HepG2 (cell line): ENCODE results near the gene CLCN2. TPM values are rescaled to one million over a fixed set of nuclear protein-coding genes. Genes with fewer than 3 reads are reported as not detected.

ENCODE experiments used
- BRD4 ChIP-seq: sonication (generic); formaldehyde crosslinking; IDR thresholded peaks from 2 replicates; pipeline ENCODE4 v1.4.0; 2020; ENCODE audit warnings: missing genetic modification reagents
- ETV5 ChIP-seq: IDR thresholded peaks from 2 replicates; pipeline ENCODE4 v1.6.1; 2018; ENCODE audit warnings: missing biosample characterization, missing genetic modification reagents, inconsistent platforms, borderline replicate concordance
- FOXA3 ChIP-seq: IDR thresholded peaks from 2 replicates; pipeline ENCODE4 v1.6.1; 2016; ENCODE audit warnings: missing genetic modification reagents, missing compliant biosample characterization
- FOXO4 ChIP-seq: sonication (generic); formaldehyde crosslinking; conservative IDR thresholded peaks from 2 replicates; pipeline ENCODE4 v1.8.1; 2023; ENCODE audit warnings: missing genetic modification reagents
- HOXA7 ChIP-seq: sonication (generic); formaldehyde crosslinking; IDR thresholded peaks from 2 replicates; pipeline ENCODE4 v1.8.1; 2022; ENCODE audit warnings: mild to moderate bottlenecking, missing genetic modification reagents, moderate library complexity
- KLF16 ChIP-seq, 2 experiments: sonication (generic) in 1 of 2; formaldehyde crosslinking in 1 of 2; IDR thresholded peaks; 2 replicates each; pipeline versions ENCODE4 v1.6.1 to v1.8.0; 2016 to 2023; ENCODE audit warnings: missing genetic modification reagents in 2 of 2, missing compliant biosample characterization in 1 of 2
- LCORL ChIP-seq, 2 experiments: fragments of 450-650 bp in 1 of 2; sonication (generic) in 1 of 2; formaldehyde crosslinking in 1 of 2; IDR thresholded peaks; 2 replicates each; pipeline versions ENCODE4 v1.5.0 to v1.6.1; 2017 to 2020; ENCODE audit warnings: antibody characterized with exemption in 1 of 2, missing genetic modification reagents in 1 of 2
- NAIF1 ChIP-seq: sonication (generic); formaldehyde crosslinking; IDR thresholded peaks from 2 replicates; pipeline ENCODE4 v1.5.0; 2020; ENCODE audit warnings: mild to moderate bottlenecking, missing genetic modification reagents, borderline replicate concordance
- NONO ChIP-seq, 2 experiments: fragments of 450-650 bp in 1 of 2; sonication (generic) in 1 of 2; formaldehyde crosslinking in 1 of 2; IDR thresholded peaks in 1 of 2; conservative IDR thresholded peaks in 1 of 2; 2 replicates each; pipeline versions ENCODE4 v1.6.1 to v1.8.0; 2017 to 2022; ENCODE audit warnings: mild to moderate bottlenecking in 1 of 2, missing genetic modification reagents in 1 of 2, moderate library complexity in 1 of 2
- PTBP1 ChIP-seq: fragments of 200-400 bp; formaldehyde crosslinking; IDR thresholded peaks from 2 replicates; pipeline ENCODE4 v1.6.1; 2018; ENCODE audit warnings: low read length, low read depth; ENCODE audit not compliant: poor library complexity, severe bottlenecking
- SALL2 ChIP-seq: sonication (generic); formaldehyde crosslinking; IDR thresholded peaks from 2 replicates; pipeline ENCODE4 v1.8.1; 2023; ENCODE audit warnings: mild to moderate bottlenecking, missing genetic modification reagents, inconsistent platforms
- TIGD3 ChIP-seq: sonication (generic); formaldehyde crosslinking; IDR thresholded peaks from 2 replicates; pipeline ENCODE4 v1.5.1; 2020; ENCODE audit warnings: mild to moderate bottlenecking, missing genetic modification reagents, borderline replicate concordance
- U2AF2 ChIP-seq: fragments of 200-400 bp; formaldehyde crosslinking; IDR thresholded peaks from 2 replicates; pipeline ENCODE4 v1.6.1; 2017; ENCODE audit warnings: low read depth, mild to moderate bottlenecking, low read length
- ZNF143 ChIP-seq: sonication (generic); formaldehyde crosslinking; IDR thresholded peaks from 2 replicates; pipeline ENCODE4 v1.4.0; 2020; ENCODE audit warnings: missing genetic modification reagents
- ZNF317 ChIP-seq: sonication (generic); formaldehyde crosslinking; IDR thresholded peaks from 2 replicates; pipeline ENCODE4 v1.5.0; 2020; ENCODE audit warnings: mild to moderate bottlenecking, missing genetic modification reagents
- ZNF354B ChIP-seq: sonication (generic); formaldehyde crosslinking; IDR thresholded peaks from 2 replicates; pipeline ENCODE4 v1.8.0; 2022; ENCODE audit warnings: mild to moderate bottlenecking, missing genetic modification reagents
- ZSCAN25 ChIP-seq: sonication (generic); formaldehyde crosslinking; IDR thresholded peaks from 2 replicates; pipeline ENCODE4 v1.8.0; 2022; ENCODE audit warnings: mild to moderate bottlenecking, missing genetic modification reagents
- polyA plus RNA-seq, 8 experiments: library from polyadenylated mRNA; depleted of rRNA in 3 of 8; stranded (reverse) in 7 of 8; unstranded in 1 of 8; fragments of >200 nt; fragmentation: Illumina TruSeq in 4 of 8; extraction: Trizol in 4 of 8; gene quantifications; 2 replicates each; pipeline versions ENCODE4 v1.2.1 to v1.2.3, GENCODE V29; 2011 to 2016; ENCODE audit warnings: low read depth in 4 of 8, missing spikeins in 1 of 8, mixed read lengths in 1 of 8; ENCODE audit not compliant: insufficient read depth in 1 of 8
- total RNA-seq, 5 experiments: library from RNA; depleted of rRNA; stranded (reverse); fragments of >200 nt; fragmentation: Illumina TruSeq; extraction: Trizol; gene quantifications; 2 replicates each; pipeline ENCODE4 v1.2.3, GENCODE V29; 2016; ENCODE audit warnings: low read depth in 1 of 5
- TF ChIP-seq, protein P1 (sequence below): sonication (generic); formaldehyde crosslinking; IDR thresholded peaks from 2 replicates; pipeline ENCODE4 v1.4.0; 2020; ENCODE audit warnings: missing genetic modification reagents
- TF ChIP-seq, protein P2 (sequence below): sonication (generic); formaldehyde crosslinking; IDR thresholded peaks from 2 replicates; pipeline ENCODE4 v1.5.1; 2020; ENCODE audit warnings: mild to moderate bottlenecking, missing genetic modification reagents, moderate library complexity

CLCN2 gene
- total and polyA plus RNA-seq, 2 of the 13 experiments (the other 11 are each of a cell fraction or from before 2014, with no cell fraction given): 11.4 to 13.5 TPM

DNA sequence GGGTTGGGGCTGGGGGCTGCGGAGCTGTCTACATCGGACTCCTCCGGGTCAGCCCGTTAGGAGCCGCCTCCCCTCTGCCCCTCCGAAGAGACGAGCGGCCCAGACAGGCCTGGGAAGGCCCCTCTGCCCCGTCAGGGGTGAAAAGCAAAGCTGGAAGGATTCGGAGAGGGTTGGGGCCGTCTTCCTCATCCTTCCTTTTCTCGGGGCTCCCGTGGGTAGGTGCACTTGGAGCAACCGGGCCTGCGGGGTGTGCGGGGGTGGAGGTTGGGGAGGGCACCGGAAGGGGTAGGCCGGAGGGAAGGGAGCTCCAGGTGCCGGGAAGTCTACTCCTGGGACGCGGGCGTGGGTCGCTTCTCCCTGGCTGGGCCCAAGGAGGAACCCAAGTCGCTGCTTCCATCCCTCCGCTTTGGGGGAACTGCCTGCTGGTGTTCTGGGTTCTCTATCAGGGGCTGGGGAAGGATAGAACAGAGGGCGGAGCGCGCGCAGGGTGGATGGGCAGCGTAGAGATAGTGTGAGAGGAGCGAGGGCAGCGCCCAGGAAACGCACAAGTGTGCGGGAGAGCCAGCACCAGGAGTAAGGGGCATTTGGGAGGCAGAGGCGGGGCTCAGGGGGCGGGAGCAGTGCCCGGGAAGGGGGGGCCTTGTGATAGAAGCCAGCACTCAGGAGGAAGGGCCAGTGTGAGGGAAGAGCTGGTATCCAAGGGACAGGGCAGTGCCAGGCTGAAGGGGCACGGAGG is 695 bp upstream of the CLCN2 start (continued):
- TF ChIP-seq FOXO4 (CRISPR knock-in tag) (no peak), LCORL (IDR thresholded peaks at IDR 0.05) (no peak), LCORL (CRISPR knock-in tag; IDR thresholded peaks at IDR 0.05) (0 out of 2 replicates have a peak, but pooled peaks have one; percentile 35), FOXA3 (CRISPR knock-in tag) (no peak), NONO (IDR thresholded peaks at IDR 0.05) (no peak), NONO (CRISPR knock-in tag; conservative IDR thresholded peaks at IDR 0.05) (peak; percentile 16; the same call in 1 of the 2 replicates), NAIF1 (CRISPR knock-in tag) (no peak), ZSCAN25 (CRISPR knock-in tag) (no peak), KLF16 (CRISPR knock-in tag; IDR thresholded peaks at IDR 0.05) (no peak), ETV5 (CRISPR knock-in tag) (no peak; the same call in 1 of the 2 replicates), ZNF143 (CRISPR knock-in tag) (peak; percentile 44; the same call in 1 of the 2 replicates), ZNF317 (CRISPR knock-in tag) (no peak), HOXA7 (CRISPR knock-in tag) (no peak; the same call in 1 of the 2 replicates), PTBP1 (no peak), SALL2 (CRISPR knock-in tag) (peak; percentile 63; the same call in 1 of the 2 replicates), TIGD3 (CRISPR knock-in tag) (no peak), ZNF354B (CRISPR knock-in tag) (no peak), BRD4 (peak; percentile 49), U2AF2 (no peak)
- TF ChIP-seq, protein P1, sequence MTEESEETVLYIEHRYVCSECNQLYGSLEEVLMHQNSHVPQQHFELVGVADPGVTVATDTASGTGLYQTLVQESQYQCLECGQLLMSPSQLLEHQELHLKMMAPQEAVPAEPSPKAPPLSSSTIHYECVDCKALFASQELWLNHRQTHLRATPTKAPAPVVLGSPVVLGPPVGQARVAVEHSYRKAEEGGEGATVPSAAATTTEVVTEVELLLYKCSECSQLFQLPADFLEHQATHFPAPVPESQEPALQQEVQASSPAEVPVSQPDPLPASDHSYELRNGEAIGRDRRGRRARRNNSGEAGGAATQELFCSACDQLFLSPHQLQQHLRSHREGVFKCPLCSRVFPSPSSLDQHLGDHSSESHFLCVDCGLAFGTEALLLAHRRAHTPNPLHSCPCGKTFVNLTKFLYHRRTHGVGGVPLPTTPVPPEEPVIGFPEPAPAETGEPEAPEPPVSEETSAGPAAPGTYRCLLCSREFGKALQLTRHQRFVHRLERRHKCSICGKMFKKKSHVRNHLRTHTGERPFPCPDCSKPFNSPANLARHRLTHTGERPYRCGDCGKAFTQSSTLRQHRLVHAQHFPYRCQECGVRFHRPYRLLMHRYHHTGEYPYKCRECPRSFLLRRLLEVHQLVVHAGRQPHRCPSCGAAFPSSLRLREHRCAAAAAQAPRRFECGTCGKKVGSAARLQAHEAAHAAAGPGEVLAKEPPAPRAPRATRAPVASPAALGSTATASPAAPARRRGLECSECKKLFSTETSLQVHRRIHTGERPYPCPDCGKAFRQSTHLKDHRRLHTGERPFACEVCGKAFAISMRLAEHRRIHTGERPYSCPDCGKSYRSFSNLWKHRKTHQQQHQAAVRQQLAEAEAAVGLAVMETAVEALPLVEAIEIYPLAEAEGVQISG (CRISPR knock-in tag): 0 out of 2 replicates have a peak, but pooled peaks have one; percentile 0
- TF ChIP-seq, protein P2, sequence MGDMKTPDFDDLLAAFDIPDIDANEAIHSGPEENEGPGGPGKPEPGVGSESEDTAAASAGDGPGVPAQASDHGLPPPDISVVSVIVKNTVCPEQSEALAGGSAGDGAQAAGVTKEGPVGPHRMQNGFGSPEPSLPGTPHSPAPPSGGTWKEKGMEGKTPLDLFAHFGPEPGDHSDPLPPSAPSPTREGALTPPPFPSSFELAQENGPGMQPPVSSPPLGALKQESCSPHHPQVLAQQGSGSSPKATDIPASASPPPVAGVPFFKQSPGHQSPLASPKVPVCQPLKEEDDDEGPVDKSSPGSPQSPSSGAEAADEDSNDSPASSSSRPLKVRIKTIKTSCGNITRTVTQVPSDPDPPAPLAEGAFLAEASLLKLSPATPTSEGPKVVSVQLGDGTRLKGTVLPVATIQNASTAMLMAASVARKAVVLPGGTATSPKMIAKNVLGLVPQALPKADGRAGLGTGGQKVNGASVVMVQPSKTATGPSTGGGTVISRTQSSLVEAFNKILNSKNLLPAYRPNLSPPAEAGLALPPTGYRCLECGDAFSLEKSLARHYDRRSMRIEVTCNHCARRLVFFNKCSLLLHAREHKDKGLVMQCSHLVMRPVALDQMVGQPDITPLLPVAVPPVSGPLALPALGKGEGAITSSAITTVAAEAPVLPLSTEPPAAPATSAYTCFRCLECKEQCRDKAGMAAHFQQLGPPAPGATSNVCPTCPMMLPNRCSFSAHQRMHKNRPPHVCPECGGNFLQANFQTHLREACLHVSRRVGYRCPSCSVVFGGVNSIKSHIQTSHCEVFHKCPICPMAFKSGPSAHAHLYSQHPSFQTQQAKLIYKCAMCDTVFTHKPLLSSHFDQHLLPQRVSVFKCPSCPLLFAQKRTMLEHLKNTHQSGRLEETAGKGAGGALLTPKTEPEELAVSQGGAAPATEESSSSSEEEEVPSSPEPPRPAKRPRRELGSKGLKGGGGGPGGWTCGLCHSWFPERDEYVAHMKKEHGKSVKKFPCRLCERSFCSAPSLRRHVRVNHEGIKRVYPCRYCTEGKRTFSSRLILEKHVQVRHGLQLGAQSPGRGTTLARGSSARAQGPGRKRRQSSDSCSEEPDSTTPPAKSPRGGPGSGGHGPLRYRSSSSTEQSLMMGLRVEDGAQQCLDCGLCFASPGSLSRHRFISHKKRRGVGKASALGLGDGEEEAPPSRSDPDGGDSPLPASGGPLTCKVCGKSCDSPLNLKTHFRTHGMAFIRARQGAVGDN (CRISPR knock-in tag): peak; percentile 8; the same call in 1 of the 2 replicates
